Muscle layer of colon (tissue), 2 donors: ENCODE data around the gene EVA1C.
"Not testable (repeated sequence)": the region's sequence is repeated elsewhere in the genome, so short reads cannot be mapped to it uniquely, and the experiment has no call there.

ENCODE experiments used
- H3K27ac ChIP-seq: one replicate; pipeline ENCODE4 v1.7.0; 2013; ENCODE audit warnings: low read depth, mild to moderate bottlenecking, low read length, moderate library complexity
- H3K27me3 ChIP-seq, 2 donors: one replicate each; pipeline ENCODE4 v1.7.0; 2013; ENCODE audit warnings: low read length in 2 of 2, mild to moderate bottlenecking in 2 of 2; ENCODE audit not compliant: insufficient read depth in 2 of 2, control insufficient read depth in 1 of 2
- H3K36me3 ChIP-seq: one replicate; pipeline ENCODE4 v1.7.0; 2013; ENCODE audit warnings: mild to moderate bottlenecking, low read length; ENCODE audit not compliant: insufficient read depth
- H3K4me1 ChIP-seq: one replicate; pipeline ENCODE4 v1.7.0; 2013; ENCODE audit warnings: mild to moderate bottlenecking, low read length; ENCODE audit not compliant: insufficient read depth
- H3K4me3 ChIP-seq, 2 donors: one replicate each; pipeline ENCODE4 v1.7.0; 2013; ENCODE audit warnings: low read length in 2 of 2, low read depth in 1 of 2, mild to moderate bottlenecking in 1 of 2, moderate library complexity in 1 of 2
- H3K9ac ChIP-seq: one replicate; pipeline ENCODE4 v1.7.0; 2013; ENCODE audit warnings: low read length
- H3K9me3 ChIP-seq: one replicate; pipeline ENCODE4 v1.7.0; 2013; ENCODE audit warnings: mild to moderate bottlenecking, low read length
- donor health status: abdominal sarcoma.
- donor health status: Adenocarcinoma of cecum.

Gene EVA1C

GRCh38 chr21:32543056-32543455 is 130.6 kb downstream of the EVA1C start:
- H3K27me3 ChIP-seq, H3K9me3 ChIP-seq, H3K4me3 ChIP-seq, H3K36me3 ChIP-seq, H3K9ac ChIP-seq, H3K27ac ChIP-seq, H3K4me1 ChIP-seq: not testable (repeated sequence)

- Histone ChIP-seq H3K36me3 (no peaks in the 10 kb centered on the region), H3K4me1 (no peaks in the 10 kb centered on the region), H3K9me3 (no peaks in the 10 kb centered on the region), H3K9ac (no peak overlapping the region), H3K27me3 (no peaks in the 10 kb centered on the region), H3K4me3 (no peak overlapping the region), H3K27ac (no peak overlapping the region)
Observed at GRCh38 chr21:32543975-32544374, 131.5 kb downstream of the EVA1C start.

- Histone ChIP-seq H3K9ac (no peak overlapping the region), H3K4me3 (no peak overlapping the region), H3K27ac (no peak overlapping the region), H3K9me3 (no peaks in the 10 kb centered on the region), H3K36me3 (no peaks in the 10 kb centered on the region), H3K27me3 (no peaks in the 10 kb centered on the region), H3K4me1 (no peaks in the 10 kb centered on the region)
Observed at GRCh38 chr21:32544697-32545096, 132.2 kb downstream of the EVA1C start.

GRCh38 chr21:32545948-32546441 is 133.5 kb downstream of the EVA1C start:
- H3K4me1 ChIP-seq, result no peaks in the 10 kb centered on the region
- H3K27ac ChIP-seq, result no peak overlapping the region
- no peak overlapping the region for H3K4me3 ChIP-seq
- H3K9ac ChIP-seq, result no peak overlapping the region
- H3K27me3 ChIP-seq, result no peaks in the 10 kb centered on the region
- no peaks in the 10 kb centered on the region for H3K9me3 ChIP-seq
- H3K36me3 ChIP-seq, result no peaks in the 10 kb centered on the region

GRCh38 chr21:32547018-32547417 is 134.5 kb downstream of the EVA1C start:
- Histone ChIP-seq H3K27me3 (no peaks in the 10 kb centered on the region), H3K36me3 (no peaks in the 10 kb centered on the region), H3K4me1 (no peaks in the 10 kb centered on the region), H3K9me3 (no peaks in the 10 kb centered on the region), H3K4me3 (no peak overlapping the region), H3K27ac (no peak overlapping the region), H3K9ac (no peak overlapping the region)

GRCh38 chr21:32548978-32549377 is 136.5 kb downstream of the EVA1C start:
- no peaks in the 10 kb centered on the region for H3K36me3 ChIP-seq
- H3K27me3 ChIP-seq, result no peaks in the 10 kb centered on the region
- H3K9me3 ChIP-seq, result no peaks in the 10 kb centered on the region
- no peak overlapping the region for H3K27ac ChIP-seq
- no peak overlapping the region for H3K4me3 ChIP-seq
- H3K9ac ChIP-seq, result no peak overlapping the region
- H3K4me1 ChIP-seq, result no peaks in the 10 kb centered on the region

- no peak overlapping the region for H3K4me3 ChIP-seq
- H3K9me3 ChIP-seq, result no peaks in the 10 kb centered on the region
- H3K9ac ChIP-seq, result no peak overlapping the region
- H3K27me3 ChIP-seq, result no peaks in the 10 kb centered on the region
- no peak overlapping the region for H3K27ac ChIP-seq
- H3K36me3 ChIP-seq, result no peaks in the 10 kb centered on the region
- no peaks in the 10 kb centered on the region for H3K4me1 ChIP-seq
Observed at GRCh38 chr21:32549440-32549839, 136.9 kb downstream of the EVA1C start.

- Histone ChIP-seq H3K27ac (no peak overlapping the region), H3K27me3 (no peaks in the 10 kb centered on the region), H3K9ac (no peak overlapping the region), H3K4me1 (no peaks in the 10 kb centered on the region), H3K9me3 (no peaks in the 10 kb centered on the region), H3K4me3 (no peak overlapping the region), H3K36me3 (no peaks in the 10 kb centered on the region)
Observed at GRCh38 chr21:32549886-32550285, 137.4 kb downstream of the EVA1C start.

GRCh38 chr21:32554832-32555638 is 142.5 kb downstream of the EVA1C start:
- no peaks in the 10 kb centered on the region for H3K36me3 ChIP-seq
- H3K4me1 ChIP-seq, result no peaks in the 10 kb centered on the region
- H3K9me3 ChIP-seq, result no peaks in the 10 kb centered on the region
- no peak overlapping the region for H3K9ac ChIP-seq
- no peaks in the 10 kb centered on the region for H3K27me3 ChIP-seq
- no peak overlapping the region for H3K27ac ChIP-seq
- no peak overlapping the region for H3K4me3 ChIP-seq

- no peak overlapping the region for H3K27ac ChIP-seq
- no peaks in the 10 kb centered on the region for H3K27me3 ChIP-seq
- H3K9me3 ChIP-seq, result no peaks in the 10 kb centered on the region
- H3K9ac ChIP-seq, result no peak overlapping the region
- no peak overlapping the region for H3K4me3 ChIP-seq
- no peaks in the 10 kb centered on the region for H3K36me3 ChIP-seq
- H3K4me1 ChIP-seq, result no peaks in the 10 kb centered on the region
Observed at GRCh38 chr21:32558106-32558505, 145.6 kb downstream of the EVA1C start.

GRCh38 chr21:32559006-32559610 is 146.6 kb downstream of the EVA1C start:
- Histone ChIP-seq H3K27me3 (no peaks in the 10 kb centered on the region), H3K27ac (no peak overlapping the region), H3K36me3 (no peaks in the 10 kb centered on the region), H3K9me3 (no peaks in the 10 kb centered on the region), H3K4me3 (no peak overlapping the region), H3K9ac (no peak overlapping the region), H3K4me1 (no peaks in the 10 kb centered on the region)

GRCh38 chr21:32560896-32561295 is 148.4 kb downstream of the EVA1C start:
- Histone ChIP-seq H3K27ac (no peak overlapping the region), H3K9ac (no peak overlapping the region), H3K27me3 (no peaks in the 10 kb centered on the region), H3K36me3 (no peaks in the 10 kb centered on the region), H3K4me1 (no peaks in the 10 kb centered on the region), H3K9me3 (no peaks in the 10 kb centered on the region), H3K4me3 (no peak overlapping the region)
